Neural cell (in vitro differentiated cells): Measurements from ENCODE around the gene ACP6. TPM values are rescaled to one million over a fixed set of nuclear protein-coding genes. Genes with fewer than 3 reads are reported as not detected.

Experiments used
- H2AFZ ChIP-seq: fragments of 200-600, 300-800 bp; sonication (generic), shearing (Covaris generic); 2 replicates; pipeline ENCODE4 v1.6.0; 2014; ENCODE audit warnings: low read depth, mild to moderate bottlenecking, antibody characterized with exemption, low read length, moderate library complexity
- H3F3A ChIP-seq: fragments of 200-600 bp; shearing (Covaris generic); 2 replicates; pipeline ENCODE4 v1.6.1; 2016; ENCODE audit warnings: mild to moderate bottlenecking, moderate library complexity, mixed read lengths, antibody characterized with exemption, low read length; ENCODE audit not compliant: insufficient read depth, poor library complexity, severe bottlenecking
- H3K27ac ChIP-seq: fragments of 200-600, 300-800 bp; sonication (generic), shearing (Covaris generic); 2 replicates; pipeline ENCODE4 v1.5.1; 2014; ENCODE audit warnings: mild to moderate bottlenecking, low read length, moderate library complexity
- H3K27me3 ChIP-seq: fragments of 300-800, 200-600 bp; sonication (generic), shearing (Covaris generic); 2 replicates; pipeline ENCODE4 v1.6.0; 2014; ENCODE audit warnings: mild to moderate bottlenecking, low read depth, low read length, moderate library complexity; ENCODE audit not compliant: insufficient read depth
- H3K36me3 ChIP-seq: fragments of 300-800, 200-600 bp; sonication (generic), shearing (Covaris generic); 2 replicates; pipeline ENCODE4 v1.5.1; 2014; ENCODE audit warnings: mild to moderate bottlenecking, antibody characterized with exemption, low read length, moderate library complexity; ENCODE audit not compliant: insufficient read depth
- H3K4me2 ChIP-seq: fragments of 300-800, 200-600 bp; sonication (generic), shearing (Covaris generic); 2 replicates; pipeline ENCODE4 v1.6.0; 2014; ENCODE audit warnings: mild to moderate bottlenecking, low read length
- H3K4me3 ChIP-seq: fragments of 300-800, 200-600 bp; sonication (generic), shearing (Covaris generic); 2 replicates; pipeline ENCODE4 v1.5.1; 2014; ENCODE audit warnings: mild to moderate bottlenecking, low read length, moderate library complexity
- H3K79me2 ChIP-seq: fragments of 200-600 bp; shearing (Covaris generic); replicated peaks from 2 replicates; pipeline ENCODE4 v1.6.0; 2014; ENCODE audit warnings: mild to moderate bottlenecking, low read length, moderate library complexity; ENCODE audit not compliant: insufficient read depth
- H3K9ac ChIP-seq: fragments of 300-800, 200-600 bp; sonication (generic), shearing (Covaris generic); 2 replicates; pipeline ENCODE4 v1.6.1; 2016; ENCODE audit warnings: mild to moderate bottlenecking, low read length, mixed read lengths
- H3K9me2 ChIP-seq: fragments of 200-600 bp; shearing (Covaris generic); 2 replicates; pipeline ENCODE4 v1.6.1; 2016; ENCODE audit warnings: mild to moderate bottlenecking, low read length, mixed read lengths; ENCODE audit not compliant: insufficient read depth
- H3K9me3 ChIP-seq: fragments of 200-600, 300-800 bp; sonication (generic), shearing (Covaris generic); 2 replicates; pipeline ENCODE4 v1.6.1; 2016; ENCODE audit warnings: mild to moderate bottlenecking, mixed run types, low read length, moderate library complexity, mixed read lengths
- H4K20me1 ChIP-seq: fragments of 200-600 bp; shearing (Covaris generic); 2 replicates; pipeline ENCODE4 v1.6.1; 2016; ENCODE audit warnings: mild to moderate bottlenecking, mixed run types; ENCODE audit not compliant: insufficient read depth
- EP300 ChIP-seq: fragments of 450-650 bp; conservative IDR thresholded peaks from 2 replicates; pipeline ENCODE4 v1.6.1; 2014; ENCODE audit warnings: antibody characterized with exemption, mild to moderate bottlenecking, moderate library complexity; ENCODE audit not compliant: poor library complexity, severe bottlenecking
- EZH2 ChIP-seq: fragments of 200-600, 300-800 bp; shearing (Covaris generic), sonication (generic); IDR thresholded peaks from 2 replicates; pipeline ENCODE4 v1.6.1; 2014; ENCODE audit warnings: antibody characterized with exemption, low read length, borderline replicate concordance, mild to moderate bottlenecking; ENCODE audit not compliant: insufficient read depth, poor library complexity, severe bottlenecking
- MXI1 ChIP-seq: fragments of 450-650 bp; conservative IDR thresholded peaks from 2 replicates; pipeline ENCODE4 v1.6.1; 2014; ENCODE audit warnings: antibody characterized with exemption, mild to moderate bottlenecking; ENCODE audit not compliant: poor library complexity, severe bottlenecking
- POLR2AphosphoS5 ChIP-seq: IDR thresholded peaks from 2 replicates; pipeline ENCODE4 v1.6.1; 2012
- RAD21 ChIP-seq: fragments of 450-650 bp; conservative IDR thresholded peaks from 2 replicates; pipeline ENCODE4 v1.6.1; 2014; ENCODE audit warnings: antibody characterized with exemption, mild to moderate bottlenecking, moderate library complexity
- SMC3 ChIP-seq: fragments of 450-650 bp; conservative IDR thresholded peaks from 2 replicates; pipeline ENCODE4 v1.6.1; 2014; ENCODE audit warnings: antibody characterized with exemption, mild to moderate bottlenecking, moderate library complexity; ENCODE audit not compliant: poor library complexity
- TAF1 ChIP-seq: IDR thresholded peaks from 2 replicates; pipeline ENCODE4 v1.6.1; 2012; ENCODE audit warnings: low read depth
- polyA plus RNA-seq: library from polyadenylated mRNA; depleted of rRNA; stranded (reverse); fragments of >200 nt; gene quantifications from 2 replicates; pipeline ENCODE4 v1.2.3, GENCODE V29; 2014
- TF ChIP-seq, protein P1 (sequence below): fragments of 450-650 bp; IDR thresholded peaks from 2 replicates; pipeline ENCODE4 v1.5.1; 2014; ENCODE audit warnings: antibody characterized with exemption, mild to moderate bottlenecking, moderate library complexity; ENCODE audit not compliant: poor library complexity, severe bottlenecking
- TF ChIP-seq, protein P2 (sequence below): IDR thresholded peaks from 2 replicates; pipeline ENCODE4 v1.6.1; 2012; ENCODE audit warnings: borderline replicate concordance

The ACP6 gene
- polyA plus RNA-seq, 1 donor from 2014 or later = 2.9 TPM

DNA sequence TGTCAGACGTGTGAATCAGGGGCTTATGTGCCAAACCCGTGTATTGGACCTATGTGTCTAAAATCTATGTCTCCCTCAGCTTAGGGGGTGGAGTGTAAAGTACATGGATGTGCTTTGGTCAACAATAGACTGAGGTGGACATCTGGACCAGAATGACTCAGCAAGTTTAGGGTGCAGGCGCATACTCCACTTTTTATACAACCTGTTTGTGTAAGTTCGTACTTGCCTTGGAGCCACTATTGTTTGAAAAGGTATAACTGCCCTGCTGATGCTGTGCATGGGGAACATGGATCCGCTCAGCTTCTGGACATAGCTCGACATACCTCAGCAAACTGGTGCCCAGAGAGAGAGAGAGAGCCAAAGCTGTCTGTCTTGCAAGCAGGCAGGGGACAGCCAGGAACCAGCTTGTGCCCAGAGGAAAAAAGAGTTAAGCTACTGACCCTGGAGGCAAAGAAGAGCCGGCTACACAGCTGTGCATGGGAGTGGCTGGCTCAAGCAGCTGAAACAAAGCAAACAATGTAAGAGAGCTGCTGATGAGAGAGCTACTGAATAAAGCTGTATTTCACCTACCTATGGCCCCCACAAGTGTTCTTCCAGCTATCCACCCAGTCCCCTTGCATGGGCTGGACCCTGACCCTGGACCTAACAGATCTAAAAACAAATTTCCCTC is 48.8 kb upstream of the ACP6 start:
- no peak overlapping the region for H3K27ac ChIP-seq
- no peak overlapping the region for H3K4me2 ChIP-seq
- no peaks in the 10 kb centered on the region for H4K20me1 ChIP-seq
- no peak overlapping the region for H3K4me3 ChIP-seq
- no peaks in the 10 kb centered on the region for H3K9me2 ChIP-seq
- no peaks in the 10 kb centered on the region for H3K36me3 ChIP-seq
- H3F3A ChIP-seq = no peaks in the 10 kb centered on the region
- no peak overlapping the region for H2AFZ ChIP-seq
- TF ChIP-seq, protein P1, sequence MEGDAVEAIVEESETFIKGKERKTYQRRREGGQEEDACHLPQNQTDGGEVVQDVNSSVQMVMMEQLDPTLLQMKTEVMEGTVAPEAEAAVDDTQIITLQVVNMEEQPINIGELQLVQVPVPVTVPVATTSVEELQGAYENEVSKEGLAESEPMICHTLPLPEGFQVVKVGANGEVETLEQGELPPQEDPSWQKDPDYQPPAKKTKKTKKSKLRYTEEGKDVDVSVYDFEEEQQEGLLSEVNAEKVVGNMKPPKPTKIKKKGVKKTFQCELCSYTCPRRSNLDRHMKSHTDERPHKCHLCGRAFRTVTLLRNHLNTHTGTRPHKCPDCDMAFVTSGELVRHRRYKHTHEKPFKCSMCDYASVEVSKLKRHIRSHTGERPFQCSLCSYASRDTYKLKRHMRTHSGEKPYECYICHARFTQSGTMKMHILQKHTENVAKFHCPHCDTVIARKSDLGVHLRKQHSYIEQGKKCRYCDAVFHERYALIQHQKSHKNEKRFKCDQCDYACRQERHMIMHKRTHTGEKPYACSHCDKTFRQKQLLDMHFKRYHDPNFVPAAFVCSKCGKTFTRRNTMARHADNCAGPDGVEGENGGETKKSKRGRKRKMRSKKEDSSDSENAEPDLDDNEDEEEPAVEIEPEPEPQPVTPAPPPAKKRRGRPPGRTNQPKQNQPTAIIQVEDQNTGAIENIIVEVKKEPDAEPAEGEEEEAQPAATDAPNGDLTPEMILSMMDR = no peak
- TF ChIP-seq RAD21 (no peak), SMC3 (no peak), TAF1 (no peak), EZH2 (no peak), MXI1 (no peak), POLR2AphosphoS5 (no peak), EP300 (no peak)
- TF ChIP-seq, protein P2, sequence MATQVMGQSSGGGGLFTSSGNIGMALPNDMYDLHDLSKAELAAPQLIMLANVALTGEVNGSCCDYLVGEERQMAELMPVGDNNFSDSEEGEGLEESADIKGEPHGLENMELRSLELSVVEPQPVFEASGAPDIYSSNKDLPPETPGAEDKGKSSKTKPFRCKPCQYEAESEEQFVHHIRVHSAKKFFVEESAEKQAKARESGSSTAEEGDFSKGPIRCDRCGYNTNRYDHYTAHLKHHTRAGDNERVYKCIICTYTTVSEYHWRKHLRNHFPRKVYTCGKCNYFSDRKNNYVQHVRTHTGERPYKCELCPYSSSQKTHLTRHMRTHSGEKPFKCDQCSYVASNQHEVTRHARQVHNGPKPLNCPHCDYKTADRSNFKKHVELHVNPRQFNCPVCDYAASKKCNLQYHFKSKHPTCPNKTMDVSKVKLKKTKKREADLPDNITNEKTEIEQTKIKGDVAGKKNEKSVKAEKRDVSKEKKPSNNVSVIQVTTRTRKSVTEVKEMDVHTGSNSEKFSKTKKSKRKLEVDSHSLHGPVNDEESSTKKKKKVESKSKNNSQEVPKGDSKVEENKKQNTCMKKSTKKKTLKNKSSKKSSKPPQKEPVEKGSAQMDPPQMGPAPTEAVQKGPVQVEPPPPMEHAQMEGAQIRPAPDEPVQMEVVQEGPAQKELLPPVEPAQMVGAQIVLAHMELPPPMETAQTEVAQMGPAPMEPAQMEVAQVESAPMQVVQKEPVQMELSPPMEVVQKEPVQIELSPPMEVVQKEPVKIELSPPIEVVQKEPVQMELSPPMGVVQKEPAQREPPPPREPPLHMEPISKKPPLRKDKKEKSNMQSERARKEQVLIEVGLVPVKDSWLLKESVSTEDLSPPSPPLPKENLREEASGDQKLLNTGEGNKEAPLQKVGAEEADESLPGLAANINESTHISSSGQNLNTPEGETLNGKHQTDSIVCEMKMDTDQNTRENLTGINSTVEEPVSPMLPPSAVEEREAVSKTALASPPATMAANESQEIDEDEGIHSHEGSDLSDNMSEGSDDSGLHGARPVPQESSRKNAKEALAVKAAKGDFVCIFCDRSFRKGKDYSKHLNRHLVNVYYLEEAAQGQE = no peak
- H3K27me3 ChIP-seq = no peaks in the 10 kb centered on the region
- H3K9ac ChIP-seq = no peak overlapping the region
- no peaks in the 10 kb centered on the region for H3K9me3 ChIP-seq
- H3K79me2 ChIP-seq = no peaks in the 10 kb centered on the region

DNA sequence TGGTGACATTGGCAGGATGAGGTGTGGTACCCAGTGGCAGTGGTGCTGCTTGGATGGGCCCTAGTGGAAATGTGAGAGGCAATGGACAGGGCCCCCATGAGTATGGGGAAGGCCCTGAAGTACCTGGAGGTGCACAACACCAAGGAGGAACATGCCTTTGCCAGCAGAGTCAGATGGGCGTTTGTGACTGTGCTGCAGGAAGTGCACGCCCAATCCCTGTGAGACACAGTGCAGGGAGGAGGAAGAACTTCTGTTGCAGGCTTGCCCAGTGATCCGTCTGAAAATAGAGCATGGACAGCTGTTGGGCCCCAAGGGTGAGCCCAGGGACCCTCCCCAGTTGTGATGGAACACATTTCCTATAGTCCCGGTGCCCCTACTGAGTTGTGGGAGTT is 47.4 kb upstream of the ACP6 start:
- H3K27me3 ChIP-seq = no peaks in the 10 kb centered on the region
- H3K4me2 ChIP-seq = no peak overlapping the region
- H3K9me2 ChIP-seq = no peaks in the 10 kb centered on the region
- H3K27ac ChIP-seq = no peak overlapping the region
- H2AFZ ChIP-seq = no peak overlapping the region
- no peaks in the 10 kb centered on the region for H4K20me1 ChIP-seq
- no peak overlapping the region for H3K9ac ChIP-seq
- no peak overlapping the region for H3K4me3 ChIP-seq
- no peaks in the 10 kb centered on the region for H3K79me2 ChIP-seq
- no peaks in the 10 kb centered on the region for H3F3A ChIP-seq
- TF ChIP-seq EP300 (no peak), EZH2 (no peak), RAD21 (no peak)
- TF ChIP-seq, protein P2 = no peak
- H3K9me3 ChIP-seq = no peaks in the 10 kb centered on the region
- no peaks in the 10 kb centered on the region for H3K36me3 ChIP-seq
